Activated B cell treated with CpG ODN at 0.5 μM for 24 hours (primary cell): ENCODE data around the gene ZBTB16. TPM values are rescaled to one million over a fixed set of nuclear protein-coding genes. Genes with fewer than 3 reads are reported as not detected.

ENCODE experiments used
- ATAC-seq: fragments of 200-7000 bp; cut with Tn5 transposase; one replicate; pipeline ENCODE4 v1.10.0; 2021; ENCODE audit warnings: low read depth, mild to moderate bottlenecking, moderate library complexity
- CTCF ChIA-PET: fragments of 350-600 bp; sonication (Branson Sonifier 250); formaldehyde crosslinking; loops from one replicate; lab custom pipeline; 2021; ENCODE audit warnings: antibody characterized with exemption; lab: Charles Lee
- POLR2A ChIA-PET: fragments of 350-600 bp; sonication (Branson Sonifier 250); formaldehyde crosslinking; loops from one replicate; lab custom pipeline; 2021; ENCODE audit warnings: antibody characterized with exemption; lab: Charles Lee
- DNase-seq: peaks from one replicate; pipeline ENCODE4 v3.0.0; 2022
- H3K27ac Mint-ChIP-seq: one replicate; pipeline ENCODE4 v1.8.0; 2020; ENCODE audit warnings: mixed read lengths
- H3K27me3 Mint-ChIP-seq: one replicate; pipeline ENCODE4 v1.8.0; 2021; ENCODE audit warnings: mixed read lengths
- H3K36me3 Mint-ChIP-seq: one replicate; pipeline ENCODE4 v1.8.0; 2021; ENCODE audit warnings: low read depth, mixed read lengths
- H3K4me1 Mint-ChIP-seq: one replicate; pipeline ENCODE4 v1.8.0; 2021; ENCODE audit warnings: mixed read lengths
- H3K4me3 Mint-ChIP-seq: one replicate; pipeline ENCODE4 v1.8.0; 2020; ENCODE audit warnings: mild to moderate bottlenecking, mixed read lengths
- H3K9me3 Mint-ChIP-seq: one replicate; pipeline ENCODE4 v1.8.0; 2020; ENCODE audit warnings: mixed read lengths
- intact Hi-C: fragments of 100-400 bp; cut with micrococcal nuclease; formaldehyde crosslinking; loops from one replicate; pipeline ENCODE4 v1.15.1; 2024
- total RNA-seq: library from RNA; stranded (reverse); gene quantifications from 2 replicates; pipeline ENCODE4 v1.2.3, GENCODE V29; 2022
- TF ChIP-seq, protein P1 (sequence below): fragments of 200-600 bp; IDR thresholded peaks from one replicate; pipeline ENCODE4 v1.8.0; 2022; ENCODE audit warnings: antibody characterized with exemption, mild to moderate bottlenecking

The ZBTB16 gene
- total RNA-seq, 1 donor from 2014 or later: 2.5 TPM

DNA sequence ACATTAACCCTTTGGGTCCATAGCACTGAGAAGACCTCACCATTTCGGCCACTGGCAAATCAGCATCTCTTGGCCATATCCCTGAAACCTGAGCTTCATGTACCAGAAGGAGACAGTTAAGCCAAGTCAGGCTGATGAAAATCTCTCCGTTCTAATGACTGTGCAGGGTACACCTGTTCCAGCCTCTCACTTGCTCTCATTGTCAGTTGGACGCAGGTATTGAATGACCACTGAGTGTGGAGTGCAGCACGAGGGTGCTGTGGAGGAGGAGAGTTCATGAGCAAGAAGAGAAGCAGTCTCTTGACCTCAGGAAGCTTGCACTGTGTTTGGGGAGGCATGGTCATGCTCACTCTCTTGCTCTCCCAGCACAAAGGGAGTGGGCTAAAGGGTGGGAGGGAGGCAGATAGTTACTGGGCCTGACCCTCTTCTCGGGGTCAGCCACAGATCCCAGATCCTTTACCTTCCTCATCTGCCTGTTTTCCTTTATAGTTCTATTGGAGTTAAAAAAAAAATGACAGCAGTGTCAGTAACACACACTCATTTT is 65.2 kb downstream of the ZBTB16 start:
- intact Hi-C loops: no loop called here
- POLR2A ChIA-PET: no interaction called here
- no peak overlapping the region for H3K4me3 Mint-ChIP-seq
- H3K36me3 Mint-ChIP-seq: no peaks in the 10 kb centered on the region
- H3K9me3 Mint-ChIP-seq: no peaks in the 10 kb centered on the region
- no peak overlapping the region for H3K27ac Mint-ChIP-seq
- DNase-seq (no peak), ATAC-seq (no peak)
- TF ChIP-seq, protein P1, sequence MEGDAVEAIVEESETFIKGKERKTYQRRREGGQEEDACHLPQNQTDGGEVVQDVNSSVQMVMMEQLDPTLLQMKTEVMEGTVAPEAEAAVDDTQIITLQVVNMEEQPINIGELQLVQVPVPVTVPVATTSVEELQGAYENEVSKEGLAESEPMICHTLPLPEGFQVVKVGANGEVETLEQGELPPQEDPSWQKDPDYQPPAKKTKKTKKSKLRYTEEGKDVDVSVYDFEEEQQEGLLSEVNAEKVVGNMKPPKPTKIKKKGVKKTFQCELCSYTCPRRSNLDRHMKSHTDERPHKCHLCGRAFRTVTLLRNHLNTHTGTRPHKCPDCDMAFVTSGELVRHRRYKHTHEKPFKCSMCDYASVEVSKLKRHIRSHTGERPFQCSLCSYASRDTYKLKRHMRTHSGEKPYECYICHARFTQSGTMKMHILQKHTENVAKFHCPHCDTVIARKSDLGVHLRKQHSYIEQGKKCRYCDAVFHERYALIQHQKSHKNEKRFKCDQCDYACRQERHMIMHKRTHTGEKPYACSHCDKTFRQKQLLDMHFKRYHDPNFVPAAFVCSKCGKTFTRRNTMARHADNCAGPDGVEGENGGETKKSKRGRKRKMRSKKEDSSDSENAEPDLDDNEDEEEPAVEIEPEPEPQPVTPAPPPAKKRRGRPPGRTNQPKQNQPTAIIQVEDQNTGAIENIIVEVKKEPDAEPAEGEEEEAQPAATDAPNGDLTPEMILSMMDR: no peak
- CTCF ChIA-PET: no interaction called here
- H3K4me1 Mint-ChIP-seq: no peaks in the 10 kb centered on the region
- peaks cover 10% of the 10 kb centered on the region for H3K27me3 Mint-ChIP-seq

DNA sequence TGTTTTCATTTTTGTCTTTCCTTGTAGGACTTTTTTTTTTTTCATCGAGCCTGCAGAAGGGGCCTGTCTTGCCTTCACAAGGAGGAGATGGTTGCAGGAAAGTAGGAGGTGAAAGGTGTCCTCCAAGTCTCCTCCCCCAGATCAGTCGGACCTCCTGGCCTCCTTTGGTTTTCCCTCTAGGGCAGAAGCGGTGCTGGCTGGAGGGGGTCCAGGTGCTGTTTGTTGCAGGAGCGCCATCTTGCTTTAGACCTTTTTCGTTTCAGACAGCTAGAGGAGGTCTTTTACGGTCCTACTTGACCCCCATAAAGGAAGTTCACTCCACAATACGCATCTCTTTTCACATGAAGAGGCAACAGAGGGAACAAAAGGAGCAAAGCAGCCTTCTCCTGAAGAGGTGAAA is 66.0 kb downstream of the ZBTB16 start:
- DNase-seq (no peak), ATAC-seq (no peak)
- Mint-ChIP-seq H3K36me3 (no peaks in the 10 kb centered on the region), H3K4me1 (no peaks in the 10 kb centered on the region), H3K9me3 (no peaks in the 10 kb centered on the region), H3K4me3 (no peak overlapping the region), H3K27ac (no peak overlapping the region), H3K27me3 (peaks cover 10% of the 10 kb centered on the region)
- ChIA-PET CTCF (no interaction called here), POLR2A (no interaction called here)
- intact Hi-C loops: no loop called here
- TF ChIP-seq, protein P1: no peak

DNA sequence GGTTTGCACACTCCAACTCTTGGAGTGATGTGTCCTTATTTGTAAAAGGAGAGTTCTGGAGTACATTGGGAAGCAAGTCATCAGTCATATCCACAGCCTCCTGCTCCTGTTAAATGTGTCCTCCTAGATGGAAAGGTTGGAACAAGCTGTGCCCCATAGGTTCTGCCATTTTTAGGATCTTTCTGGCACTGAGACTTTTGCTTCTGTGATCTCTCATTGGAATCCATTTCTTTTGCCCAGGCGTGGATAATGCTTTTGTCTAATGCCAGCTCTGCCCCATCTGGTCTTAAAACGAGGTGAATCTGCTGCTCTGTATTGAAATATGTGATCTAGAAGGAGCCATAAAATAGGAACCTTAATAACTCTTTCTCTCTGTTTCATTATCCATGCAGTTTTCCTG is 66.4 kb downstream of the ZBTB16 start:
- CTCF ChIA-PET: no interaction called here

DNA sequence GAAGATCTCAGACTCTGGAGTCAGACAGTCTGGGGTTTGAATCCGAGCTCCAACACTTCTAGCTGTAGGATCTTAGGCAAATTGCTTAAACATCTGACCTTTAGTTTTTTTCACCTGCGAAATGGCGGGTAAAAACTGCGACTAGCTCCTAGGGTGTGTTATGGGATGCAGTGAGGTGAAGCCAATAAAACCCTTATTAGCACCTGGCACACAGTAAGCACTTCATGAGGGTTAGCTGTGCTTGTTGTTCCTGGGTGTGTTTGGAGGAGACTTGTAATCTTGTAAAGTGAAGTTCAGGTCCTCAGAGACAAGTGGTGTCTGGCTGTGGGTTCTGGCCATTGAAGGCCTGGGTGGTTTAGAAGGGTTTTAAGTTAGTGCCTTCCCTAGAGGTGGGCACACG is 68.9 kb downstream of the ZBTB16 start:
- intact Hi-C loops: no loop called here
- Mint-ChIP-seq H3K36me3 (no peaks in the 10 kb centered on the region), H3K9me3 (no peaks in the 10 kb centered on the region), H3K27ac (no peak overlapping the region), H3K4me3 (no peak overlapping the region), H3K27me3 (peaks cover 10% of the 10 kb centered on the region), H3K4me1 (peaks cover 3% of the 10 kb centered on the region)
- TF ChIP-seq, protein P1: no peak
- ATAC-seq (no peak), DNase-seq (no peak)
- ChIA-PET POLR2A (no interaction called here), CTCF (no interaction called here)

More for the DNA sequence above, 66.4 kb downstream of the ZBTB16 start:
- TF ChIP-seq, protein P1: no peak
- Mint-ChIP-seq H3K4me1 (no peaks in the 10 kb centered on the region), H3K27ac (no peak overlapping the region), H3K4me3 (no peak overlapping the region), H3K27me3 (peaks cover 10% of the 10 kb centered on the region), H3K36me3 (no peaks in the 10 kb centered on the region), H3K9me3 (no peaks in the 10 kb centered on the region)
- POLR2A ChIA-PET: no interaction called here
- ATAC-seq: no peak
- intact Hi-C loops: no loop called here
- no peak for DNase-seq

DNA sequence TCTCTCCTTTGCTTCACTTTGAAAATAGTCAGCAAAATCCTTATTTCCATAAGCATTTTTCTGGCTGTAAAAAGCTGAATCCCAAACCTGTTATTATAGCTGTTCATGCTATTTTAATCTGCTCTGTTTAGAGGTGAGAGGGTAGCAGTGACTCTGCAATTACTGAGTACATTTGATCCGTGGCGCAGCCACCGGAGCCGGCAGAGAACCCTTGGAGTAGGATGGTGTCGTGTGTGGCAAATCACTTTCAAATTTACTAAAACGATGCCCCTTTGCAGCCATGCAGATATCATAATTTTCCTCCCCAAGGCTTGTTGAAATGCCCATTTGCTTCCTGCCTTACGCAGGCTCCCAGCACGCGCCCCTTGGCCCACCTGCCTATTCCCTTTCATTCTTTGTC is 69.6 kb downstream of the ZBTB16 start:
- CTCF ChIA-PET: no interaction called here
- no peak for ATAC-seq
- Mint-ChIP-seq H3K27me3 (peaks cover 10% of the 10 kb centered on the region), H3K36me3 (no peaks in the 10 kb centered on the region), H3K4me1 (peaks cover 3% of the 10 kb centered on the region), H3K27ac (no peak overlapping the region), H3K4me3 (no peak overlapping the region), H3K9me3 (no peaks in the 10 kb centered on the region)
- TF ChIP-seq, protein P1: no peak
- DNase-seq: no peak
- intact Hi-C loops: no loop called here
- POLR2A ChIA-PET: no interaction called here
